Measurements from ENCODE around the gene SORCS2.

SORCS2 gene

GRCh38 chr4:7777017-7777710 lies 584.8 kb downstream of the SORCS2 start:
- no peak overlapping the region for H3K4me3 ChIP-seq (ENCODE audit: low read length)
- H3K36me3 ChIP-seq (ENCODE audit: control insufficient read depth, low read length), result no peaks in the 10 kb centered on the region
- no peak overlapping the region for H3K4me2 ChIP-seq (ENCODE audit: low read length)
- no peaks in the 10 kb centered on the region for H3K9me3 ChIP-seq (ENCODE audit: control insufficient read depth, insufficient read depth, low read length)
- no peaks in the 10 kb centered on the region for H3K79me2 ChIP-seq (ENCODE audit: control insufficient read depth, low read length)
- H4K20me1 ChIP-seq (ENCODE audit: control insufficient read depth, insufficient read depth, low read depth, low read length), result no peaks in the 10 kb centered on the region
- no peaks in the 10 kb centered on the region for H3K9me2 ChIP-seq (replicated peaks; ENCODE audit: control insufficient read depth, low read length)
- H3F3A ChIP-seq (ENCODE audit: control insufficient read depth, insufficient read depth), result no peaks in the 10 kb centered on the region
- peaks cover 18% of the 10 kb centered on the region for H3K4me1 ChIP-seq (ENCODE audit: control insufficient read depth, low read length)
- peaks cover 14% of the 10 kb centered on the region for H3K27me3 ChIP-seq (ENCODE audit: control insufficient read depth, low read length)
- TF ChIP-seq EZH2phosphoT487 (IDR thresholded peaks at IDR 0.05; ENCODE audit: borderline replicate concordance, low read length) (no peak), CTCF (IDR thresholded peaks at IDR 0.05; ENCODE audit: low read depth, low read length, poor library complexity, severe bottlenecking) (no peak)
- no peak overlapping the region for H3K27ac ChIP-seq (ENCODE audit: low read depth, low read length)

GRCh38 chr4:7777871-7778509 lies 585.7 kb downstream of the SORCS2 start:
- Histone ChIP-seq H3K36me3 (ENCODE audit: control insufficient read depth, low read length) (no peaks in the 10 kb centered on the region), H3K4me1 (ENCODE audit: control insufficient read depth, low read length) (peaks cover 21% of the 10 kb centered on the region), H3K27ac (ENCODE audit: low read depth, low read length) (no peak overlapping the region), H4K20me1 (ENCODE audit: control insufficient read depth, insufficient read depth, low read depth, low read length) (no peaks in the 10 kb centered on the region), H3K4me3 (ENCODE audit: low read length) (no peak overlapping the region), H3K9me3 (ENCODE audit: control insufficient read depth, insufficient read depth, low read length) (no peaks in the 10 kb centered on the region), H3K9me2 (replicated peaks; ENCODE audit: control insufficient read depth, low read length) (no peaks in the 10 kb centered on the region), H3K27me3 (ENCODE audit: control insufficient read depth, low read length) (peaks cover 14% of the 10 kb centered on the region), H3K79me2 (ENCODE audit: control insufficient read depth, low read length) (no peaks in the 10 kb centered on the region), H3K4me2 (ENCODE audit: low read length) (no peak overlapping the region), H3F3A (ENCODE audit: control insufficient read depth, insufficient read depth) (no peaks in the 10 kb centered on the region)
- TF ChIP-seq CTCF (IDR thresholded peaks at IDR 0.05; ENCODE audit: low read depth, low read length, poor library complexity, severe bottlenecking) (no peak), EZH2phosphoT487 (IDR thresholded peaks at IDR 0.05; ENCODE audit: borderline replicate concordance, low read length) (no peak)

- no peaks in the 10 kb centered on the region for H3K79me2 ChIP-seq (ENCODE audit: control insufficient read depth, low read length)
- no peaks in the 10 kb centered on the region for H3K36me3 ChIP-seq (ENCODE audit: control insufficient read depth, low read length)
- no peak overlapping the region for H3K4me2 ChIP-seq (ENCODE audit: low read length)
These were observed 586.4 kb downstream of the SORCS2 start for GRCh38 chr4:7778510-7779431.

More at GRCh38 chr4:7778510-7779431, 586.4 kb downstream of the SORCS2 start:
- H3K9me2 ChIP-seq (replicated peaks; ENCODE audit: control insufficient read depth, low read length), result no peaks in the 10 kb centered on the region
- H3K9me3 ChIP-seq (ENCODE audit: control insufficient read depth, insufficient read depth, low read length), result no peaks in the 10 kb centered on the region
- no peaks in the 10 kb centered on the region for H4K20me1 ChIP-seq (ENCODE audit: control insufficient read depth, insufficient read depth, low read depth, low read length)
- no peaks in the 10 kb centered on the region for H3F3A ChIP-seq (ENCODE audit: control insufficient read depth, insufficient read depth)
- peaks cover 29% of the 10 kb centered on the region for H3K4me1 ChIP-seq (ENCODE audit: control insufficient read depth, low read length)
- H3K4me3 ChIP-seq (ENCODE audit: low read length), result no peak overlapping the region
- TF ChIP-seq CTCF (IDR thresholded peaks at IDR 0.05; ENCODE audit: low read depth, low read length, poor library complexity, severe bottlenecking), result no peak
- TF ChIP-seq EZH2phosphoT487 (IDR thresholded peaks at IDR 0.05; ENCODE audit: borderline replicate concordance, low read length), result no peak
- no peak overlapping the region for H3K27ac ChIP-seq (ENCODE audit: low read depth, low read length)
- peaks cover 14% of the 10 kb centered on the region for H3K27me3 ChIP-seq (ENCODE audit: control insufficient read depth, low read length)

All from DOHH2 (cell line).